HCT116 (cell line): ENCODE results near the gene KPNA4. TPM values are rescaled to one million over a fixed set of nuclear protein-coding genes. Genes with fewer than 3 reads are reported as not detected.

Source experiments
- ATAC-seq: fragments of 200-7000 bp; cut with Tn5 transposase; 2 replicates; pipeline ENCODE4 v1.9.1; 2020; ENCODE audit warnings: mild to moderate bottlenecking, moderate library complexity
- BruUV-seq: library from RNA; stranded (reverse); fragments of 400-500 nt; replicated peaks from 2 replicates; lab custom pipeline; 2021; lab: Mats Ljungman, UMichigan
- CTCF ChIA-PET: fragments of 300-600 bp; sonication (Branson Sonifier 250); formaldehyde crosslinking; loops from one replicate; lab custom pipeline; 2021; ENCODE audit warnings: antibody characterized with exemption; lab: Charles Lee
- POLR2A ChIA-PET: fragments of 300-600, 350-600 bp; sonication (Branson Sonifier 250); formaldehyde crosslinking; loops from one replicate; lab custom pipeline; 2021; ENCODE audit warnings: antibody characterized with exemption; lab: Charles Lee
- RAD21 ChIA-PET, 2 experiments: fragments of 300-600 bp; sonication (Branson Sonifier 250); formaldehyde crosslinking; loops; one replicate each; lab custom pipeline; 2023; ENCODE audit warnings: low total read pairs in 2 of 2; ENCODE audit not compliant: uncharacterized antibody in 2 of 2, unreplicated experiment in 2 of 2, low non-redundant PET in 1 of 2; lab: Charles Lee
- DNase-seq: peaks from one replicate; pipeline ENCODE4 v3.0.0-alpha.2; 2010; ENCODE audit warnings: low read depth, low spot score
- H2AFZ ChIP-seq: fragments of 200-600 bp; shearing (Covaris generic), sonication (generic); 2 replicates; pipeline ENCODE4 v1.6.1; 2017; ENCODE audit warnings: low read depth, mixed run types, mixed read lengths, antibody characterized with exemption, low read length; ENCODE audit not compliant: poor library complexity, severe bottlenecking
- H3K27ac ChIP-seq: 2 replicates; pipeline ENCODE4 v1.5.1; 2012; ENCODE audit warnings: low read depth, low read length
- H3K27me3 ChIP-seq: fragments of 200-600 bp; sonication (generic); 2 replicates; pipeline ENCODE4 v1.6.1; 2016; ENCODE audit warnings: mixed run types, low read length, mixed read lengths; ENCODE audit not compliant: insufficient read depth
- H3K36me3 ChIP-seq, 2 experiments: fragments of 200-500 bp in 1 of 2; fragments of 200-600 bp in 1 of 2; sonication (Bioruptor generic) in 1 of 2; sonication (generic) in 1 of 2; 2 replicates each; pipeline versions ENCODE4 v1.5.1 to v1.6.1; 2014 to 2016; ENCODE audit warnings: low read length in 2 of 2, inconsistent platforms in 1 of 2, mixed read lengths in 1 of 2, mixed run types in 1 of 2; ENCODE audit not compliant: insufficient read depth in 2 of 2, control insufficient read depth in 1 of 2
- H3K4me1 ChIP-seq, 2 experiments: fragments of 200-600 bp in 1 of 2; sonication (generic) in 1 of 2; 2 replicates each; pipeline versions ENCODE4 v1.5.1 to v1.6.1; 2012 to 2017; ENCODE audit warnings: low read length in 2 of 2, inconsistent platforms in 1 of 2, mild to moderate bottlenecking in 1 of 2, mixed read lengths in 1 of 2, mixed run types in 1 of 2, moderate library complexity in 1 of 2; ENCODE audit not compliant: insufficient read depth in 2 of 2, control insufficient read depth in 1 of 2
- H3K4me2 ChIP-seq: fragments of 200-600 bp; sonication (generic); 2 replicates; pipeline ENCODE4 v1.6.1; 2017; ENCODE audit warnings: mixed run types, low read length, mixed read lengths
- H3K4me3 ChIP-seq, 2 experiments: fragments of 200-600 bp in 1 of 2; sonication (generic) in 1 of 2; replicated peaks in 1 of 2; 2 replicates each; pipeline ENCODE4 v1.5.1; 2011 to 2016; ENCODE audit warnings: low read length in 2 of 2, control low read depth in 1 of 2, low read depth in 1 of 2, mild to moderate bottlenecking in 1 of 2, mixed read lengths in 1 of 2, mixed run types in 1 of 2
- H3K79me2 ChIP-seq: fragments of 200-600 bp; sonication (generic); 2 replicates; pipeline ENCODE4 v1.6.1; 2017; ENCODE audit warnings: mild to moderate bottlenecking, mixed run types, low read length, moderate library complexity, mixed read lengths; ENCODE audit not compliant: insufficient read depth
- H3K9ac ChIP-seq: fragments of 200-600 bp; sonication (generic); 2 replicates; pipeline ENCODE4 v1.6.1; 2016; ENCODE audit warnings: low read length, mixed read lengths
- H3K9me2 ChIP-seq: fragments of 200-600 bp; sonication (generic), shearing (Covaris generic); 2 replicates; pipeline ENCODE4 v1.6.1; 2017; ENCODE audit warnings: mixed run types, mild to moderate bottlenecking, moderate library complexity; ENCODE audit not compliant: insufficient read depth
- H3K9me3 ChIP-seq, 2 experiments: fragments of 200-500 bp in 1 of 2; fragments of 200-600 bp in 1 of 2; sonication (Bioruptor generic) in 1 of 2; sonication (generic) in 1 of 2; 2 replicates each; pipeline ENCODE4 v1.6.1; 2014 to 2017; ENCODE audit warnings: low read length in 2 of 2, mixed read lengths in 2 of 2, inconsistent platforms in 1 of 2, low read depth in 1 of 2, mild to moderate bottlenecking in 1 of 2, mixed run types in 1 of 2, moderate library complexity in 1 of 2; ENCODE audit not compliant: control insufficient read depth in 1 of 2, insufficient read depth in 1 of 2
- H4K20me1 ChIP-seq: fragments of 200-600 bp; sonication (generic), shearing (Covaris generic); 2 replicates; pipeline ENCODE4 v1.6.1; 2017; ENCODE audit warnings: mixed run types, mild to moderate bottlenecking, moderate library complexity; ENCODE audit not compliant: insufficient read depth
- ATF3 ChIP-seq: IDR thresholded peaks from 2 replicates; pipeline ENCODE4 v1.6.1; 2012
- CEBPB ChIP-seq: IDR thresholded peaks from 2 replicates; pipeline ENCODE4 v1.6.1; 2012; ENCODE audit warnings: low read depth
- EZH2 ChIP-seq: fragments of 200-600 bp; sonication (generic); IDR thresholded peaks from 2 replicates; pipeline ENCODE4 v1.6.1; 2017; ENCODE audit warnings: antibody characterized with exemption, mixed run types
- EZH2phosphoT487 ChIP-seq: fragments of 200-600 bp; IDR thresholded peaks from 2 replicates; pipeline ENCODE4 v1.6.1; 2018; ENCODE audit warnings: antibody characterized with exemption, borderline replicate concordance
- JUND ChIP-seq: IDR thresholded peaks from 2 replicates; pipeline ENCODE4 v1.6.1; 2012
- MAX ChIP-seq: IDR thresholded peaks from 2 replicates; pipeline ENCODE4 v1.6.1; 2012
- RAD21 ChIP-seq: IDR thresholded peaks from 2 replicates; pipeline ENCODE4 v1.6.1; 2012; ENCODE audit warnings: low read depth, mild to moderate bottlenecking
- REST ChIP-seq: IDR thresholded peaks from 2 replicates; pipeline ENCODE4 v1.6.1; 2012; ENCODE audit warnings: low read depth
- SIN3A ChIP-seq: IDR thresholded peaks from 2 replicates; pipeline ENCODE4 v1.6.1; 2012; ENCODE audit warnings: low read depth
- SP1 ChIP-seq: IDR thresholded peaks from 2 replicates; pipeline ENCODE4 v1.6.1; 2012; ENCODE audit warnings: low read depth
- TCF7L2 ChIP-seq: IDR thresholded peaks from 2 replicates; pipeline ENCODE4 v1.7.0; 2011; ENCODE audit warnings: borderline replicate concordance, inconsistent platforms; ENCODE audit not compliant: insufficient read depth, insufficient read length; ENCODE audit errors: extremely low read depth
- YY1 ChIP-seq: IDR thresholded peaks from 2 replicates; pipeline ENCODE4 v1.6.1; 2011; ENCODE audit warnings: low read length, low read depth, moderate library complexity, mild to moderate bottlenecking; ENCODE audit not compliant: insufficient replicate concordance; ENCODE audit errors: extremely low read depth
- ZBTB33 ChIP-seq: IDR thresholded peaks from 2 replicates; pipeline ENCODE4 v1.6.1; 2011; ENCODE audit warnings: mild to moderate bottlenecking, low read length, moderate library complexity; ENCODE audit not compliant: insufficient replicate concordance; ENCODE audit errors: extremely low read depth
- intact Hi-C: fragments of 100-400 bp; cut with micrococcal nuclease; formaldehyde crosslinking; loops from 2 replicates; pipeline ENCODE4 v1.10.0; 2022
- total RNA-seq: library from RNA; stranded (reverse); gene quantifications from one replicate; pipeline ENCODE4 v1.2.1, GENCODE V29; 2021; ENCODE audit not compliant: unreplicated experiment

The KPNA4 gene
- total RNA-seq, 1 experiment from 2014 or later, result 43.1 TPM

- no peak overlapping the region for H3K27ac ChIP-seq
- H3K4me3 ChIP-seq, result no peak overlapping the region
- H4K20me1 ChIP-seq, result peaks cover 7% of the 10 kb centered on the region; the same call in 1 of the 2 replicates
- no peak for ATAC-seq
- CTCF ChIA-PET, result no interaction called here
- no peaks in the 10 kb centered on the region for H3K4me1 ChIP-seq
- peaks cover 27% of the 10 kb centered on the region for H3K79me2 ChIP-seq
- RAD21 ChIA-PET, result no interaction called here
- peaks cover 24 to 28% of the 10 kb centered on the region in 2 experiments for H3K36me3 ChIP-seq
- DNase-seq, result no peak
- H3K27me3 ChIP-seq, result no peaks in the 10 kb centered on the region
- no peaks in the 10 kb centered on the region for H3K9me2 ChIP-seq
- H2AFZ ChIP-seq, result no peak overlapping the region
- H3K4me2 ChIP-seq, result no peak overlapping the region
- intact Hi-C loops, result no loop called here
- no peak overlapping the region for H3K9ac ChIP-seq
- BruUV-seq, result no TSS peak
- no peaks in the 10 kb centered on the region for H3K9me3 ChIP-seq
- no peak for TF ChIP-seq EZH2
- no peak for TF ChIP-seq RAD21
- POLR2A ChIA-PET, result no interaction called here
These were observed 33.0 kb downstream of the KPNA4 start for GRCh38 chr3:160532371-160532770.

GRCh38 chr3:160531311-160531710, 34.1 kb downstream of the KPNA4 start:
- intact Hi-C loops, result no loop called here
- Histone ChIP-seq H3K79me2 (peaks cover 17% of the 10 kb centered on the region), H4K20me1 (peaks cover 5% of the 10 kb centered on the region; the same call in 1 of the 2 replicates), H3K27me3 (no peaks in the 10 kb centered on the region), H3K9me3 (no peaks in the 10 kb centered on the region), H3K4me1 (no peaks in the 10 kb centered on the region), H3K4me3 (no peak overlapping the region), H3K27ac (no peak overlapping the region), H3K4me2 (no peak overlapping the region), H3K9me2 (no peaks in the 10 kb centered on the region), H3K9ac (no peak overlapping the region), H2AFZ (no peak overlapping the region), H3K36me3 (peaks cover 33 to 37% of the 10 kb centered on the region in 2 experiments)
- ChIA-PET RAD21 (no interaction called here), POLR2A (no interaction called here), CTCF (no interaction called here)
- DNase-seq, result no peak
- no peak for ATAC-seq
- BruUV-seq, result no TSS peak
- no peak for TF ChIP-seq JUND
- TF ChIP-seq MAX, result no peak
- TF ChIP-seq RAD21, result no peak
- TF ChIP-seq TCF7L2, result no peak
- TF ChIP-seq ATF3, result no peak
- no peak for TF ChIP-seq SP1
- no peak for TF ChIP-seq YY1
- TF ChIP-seq ZBTB33, result no peak
- no peak for TF ChIP-seq SIN3A
- no peak for TF ChIP-seq EZH2phosphoT487
- no peak for TF ChIP-seq EZH2
- no peak for TF ChIP-seq REST
- TF ChIP-seq CEBPB, result no peak
